ENCODE data around the gene KLHL42. TPM values are rescaled to one million over a fixed set of nuclear protein-coding genes. Genes with fewer than 3 reads are reported as not detected.

The KLHL42 gene
- total RNA-seq, 2 experiments from 2014 or later: 12.8 to 13.2 TPM

GRCh38 chr12:27762757-27763156 lies 17.3 kb upstream of the KLHL42 start:
- POLR2A ChIA-PET: no interaction called here
- Mint-ChIP-seq H3K27me3 (no peaks in the 10 kb centered on the region), H3K36me3 (ENCODE audit: low read depth) (peaks cover 7% of the 10 kb centered on the region), H3K27ac (no peak overlapping the region), H3K9me3 (no peaks in the 10 kb centered on the region), H3K4me1 (ENCODE audit: low read depth) (no peaks in the 10 kb centered on the region), H3K4me3 (no peak overlapping the region)
- Histone ChIP-seq H3K27me3 (ENCODE audit: control insufficient read depth in 1 of 2, insufficient read depth in 2 of 2, low read length in 2 of 2) (no peaks in the 10 kb centered on the region), H3K36me3 (ENCODE audit: insufficient read depth, low read length) (no peaks in the 10 kb centered on the region), H3K4me1 (ENCODE audit: insufficient read depth, low read length) (no peaks in the 10 kb centered on the region), H3K9me3 (ENCODE audit: control insufficient read depth in 1 of 2, insufficient read depth in 1 of 2, low read length in 2 of 2) (no peaks in the 10 kb centered on the region), H3K4me3 (ENCODE audit: low read length) (no peak overlapping the region), H3K27ac (ENCODE audit: low read depth in 1 of 2, low read length in 2 of 2) (no peak overlapping the region)
- CTCF ChIA-PET: no interaction called here
- TF ChIP-seq CTCF (IDR thresholded peaks at IDR 0.05): no peak
- intact Hi-C loops (cut with DNase I, micrococcal nuclease): no loop called here
- DNase-seq: no peak
- no peak for ATAC-seq (ENCODE audit: poor library complexity)

GRCh38 chr12:27766587-27766986 lies 13.4 kb upstream of the KLHL42 start:
- ATAC-seq (ENCODE audit: poor library complexity): no peak
- no peaks in the 10 kb centered on the region for H3K27me3 ChIP-seq (ENCODE audit: control insufficient read depth in 1 of 2, insufficient read depth in 2 of 2, low read length in 2 of 2)
- H3K4me1 ChIP-seq (ENCODE audit: insufficient read depth, low read length): no peaks in the 10 kb centered on the region
- H3K9me3 Mint-ChIP-seq: no peaks in the 10 kb centered on the region
- no peak overlapping the region for H3K27ac Mint-ChIP-seq
- no peak for TF ChIP-seq CTCF (IDR thresholded peaks at IDR 0.05)
- peaks cover 5% of the 10 kb centered on the region for H3K36me3 Mint-ChIP-seq (ENCODE audit: low read depth)
- H3K4me1 Mint-ChIP-seq (ENCODE audit: low read depth): no peaks in the 10 kb centered on the region
- no peak overlapping the region for H3K4me3 Mint-ChIP-seq
- H3K4me3 ChIP-seq (ENCODE audit: low read length): no peak overlapping the region
- intact Hi-C loops (cut with DNase I, micrococcal nuclease): no loop called here
- CTCF ChIA-PET: no interaction called here
- no peaks in the 10 kb centered on the region for H3K9me3 ChIP-seq (ENCODE audit: control insufficient read depth in 1 of 2, insufficient read depth in 1 of 2, low read length in 2 of 2)
- no peak for DNase-seq
- no peaks in the 10 kb centered on the region for H3K36me3 ChIP-seq (ENCODE audit: insufficient read depth, low read length)
- H3K27me3 Mint-ChIP-seq: no peaks in the 10 kb centered on the region
- POLR2A ChIA-PET: no interaction called here
- no peak overlapping the region for H3K27ac ChIP-seq (ENCODE audit: low read depth in 1 of 2, low read length in 2 of 2)

- no peak overlapping the region for H3K27ac ChIP-seq (ENCODE audit: low read depth in 1 of 2, low read length in 2 of 2)
- no peaks in the 10 kb centered on the region for H3K4me1 Mint-ChIP-seq (ENCODE audit: low read depth)
- no peak overlapping the region for H3K27ac Mint-ChIP-seq
- CTCF ChIA-PET: no interaction called here
- no peaks in the 10 kb centered on the region for H3K9me3 ChIP-seq (ENCODE audit: control insufficient read depth in 1 of 2, insufficient read depth in 1 of 2, low read length in 2 of 2)
- no peak overlapping the region for H3K4me3 Mint-ChIP-seq
- no peaks in the 10 kb centered on the region for H3K36me3 ChIP-seq (ENCODE audit: insufficient read depth, low read length)
- no peaks in the 10 kb centered on the region for H3K4me1 ChIP-seq (ENCODE audit: insufficient read depth, low read length)
- ATAC-seq (ENCODE audit: poor library complexity) (no peak), DNase-seq (no peak)
- H3K27me3 ChIP-seq (ENCODE audit: control insufficient read depth in 1 of 2, insufficient read depth in 2 of 2, low read length in 2 of 2): no peaks in the 10 kb centered on the region
- H3K4me3 ChIP-seq (ENCODE audit: low read length): no peak overlapping the region
- H3K9me3 Mint-ChIP-seq: no peaks in the 10 kb centered on the region
- H3K27me3 Mint-ChIP-seq: no peaks in the 10 kb centered on the region
- intact Hi-C loops (cut with DNase I, micrococcal nuclease): no loop called here
- POLR2A ChIA-PET: interaction anchor here (1.3 kb wide), 1 partner anchor 11 kb away, joined by 5 read pairs; the partner anchor contains the start of genes KLHL42 and MANSC4
- no peak for TF ChIP-seq CTCF (IDR thresholded peaks at IDR 0.05)
- no peaks in the 10 kb centered on the region for H3K36me3 Mint-ChIP-seq (ENCODE audit: low read depth)
Observed at GRCh38 chr12:27769142-27769673, 10.8 kb upstream of the KLHL42 start.
